Dendritic cell treated with granulocyte-macrophage colony-stimulating factor and Interleukin-4, amounts not matched to agents 40 ng/mL and 50 ng/mL, for 4 days (primary cell): ENCODE measurements around the gene POC1A.
"Not testable (repeated sequence)": the region's sequence is repeated elsewhere in the genome, so short reads cannot be mapped to it uniquely, and the experiment has no call there.

Experiments
- H3K27ac Mint-ChIP-seq: one replicate; pipeline ENCODE4 v1.8.0; 2022; ENCODE audit warnings: mild to moderate bottlenecking, mixed read lengths
- H3K27me3 Mint-ChIP-seq: one replicate; pipeline ENCODE4 v1.8.0; 2022; ENCODE audit warnings: mild to moderate bottlenecking, mixed read lengths
- H3K36me3 Mint-ChIP-seq: one replicate; pipeline ENCODE4 v1.8.0; 2022; ENCODE audit warnings: low read depth, mixed read lengths
- H3K4me1 Mint-ChIP-seq: one replicate; pipeline ENCODE4 v1.8.0; 2022; ENCODE audit warnings: low read depth, mixed read lengths
- H3K4me3 Mint-ChIP-seq: one replicate; pipeline ENCODE4 v1.8.0; 2022; ENCODE audit warnings: mild to moderate bottlenecking, moderate library complexity, mixed read lengths
- H3K9me3 Mint-ChIP-seq: one replicate; pipeline ENCODE4 v1.8.0; 2022; ENCODE audit warnings: mixed read lengths
- intact Hi-C: fragments of 100-400 bp; cut with micrococcal nuclease; formaldehyde crosslinking; loops from one replicate; pipeline ENCODE4 v1.15.0; 2022

Gene POC1A

DNA sequence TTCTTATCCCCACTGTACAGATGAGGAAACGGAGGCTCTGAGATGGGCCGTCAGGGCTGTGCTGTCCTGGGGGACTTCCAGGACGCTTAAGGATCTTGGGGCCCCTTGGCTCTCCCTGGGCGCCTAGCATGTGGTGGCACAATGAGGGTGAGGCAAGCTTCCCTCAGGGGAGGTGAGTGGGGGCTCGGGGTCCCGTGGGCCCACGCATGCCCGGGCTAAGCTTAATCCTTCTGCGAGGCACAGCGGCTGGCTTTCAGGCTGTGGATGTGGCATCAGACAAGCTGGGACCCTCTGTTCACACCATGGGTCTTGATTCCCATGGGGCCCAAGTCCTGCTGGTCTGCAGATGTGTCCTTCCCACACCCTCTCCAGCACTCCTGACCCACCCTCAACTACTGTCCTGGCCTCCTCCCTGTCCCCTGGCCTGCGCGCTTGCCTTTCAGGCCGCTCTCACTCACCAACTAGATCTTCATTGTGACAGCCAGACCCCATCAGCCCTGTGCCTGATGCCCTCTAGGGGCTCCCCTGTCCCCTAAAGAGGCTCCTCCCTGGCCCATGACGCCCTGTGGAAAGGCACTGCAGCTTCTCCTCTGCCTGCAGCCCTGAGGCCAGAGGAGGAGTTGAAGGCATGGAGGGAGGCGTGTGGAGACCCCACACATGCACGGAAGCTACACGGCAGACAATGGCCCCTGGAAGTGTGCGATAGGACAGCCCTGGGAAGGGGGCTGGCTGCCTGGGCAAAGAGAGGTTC lies 109.2 kb downstream of the POC1A start:
- intact Hi-C loops: no loop called here
- Mint-ChIP-seq H3K36me3 (peaks cover 23% of the 10 kb centered on the region), H3K4me3 (no peak overlapping the region), H3K9me3 (no peaks in the 10 kb centered on the region), H3K27ac (peak overlapping the region; percentile 5), H3K27me3 (peaks cover 8% of the 10 kb centered on the region), H3K4me1 (peaks cover 14% of the 10 kb centered on the region)

DNA sequence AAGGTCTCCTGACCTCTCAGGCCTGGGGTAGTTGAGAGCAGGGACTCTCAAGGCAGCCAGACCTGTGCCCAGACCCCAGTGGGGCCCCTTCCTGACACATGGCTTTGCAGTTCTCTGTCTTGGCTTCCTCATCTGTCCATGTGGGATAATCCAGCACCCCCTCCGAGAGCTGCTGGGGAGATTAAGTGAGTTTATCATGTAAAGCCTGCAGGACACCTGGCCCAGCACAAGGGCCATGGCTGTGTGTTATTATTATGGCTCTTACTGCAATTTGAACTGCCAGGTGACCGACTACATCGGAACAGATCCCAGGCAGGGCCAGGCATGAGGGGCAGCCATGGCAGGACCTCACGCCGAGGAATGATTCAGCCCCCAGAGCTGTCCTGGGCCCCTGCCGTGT lies 110.5 kb downstream of the POC1A start:
- Mint-ChIP-seq H3K9me3 (no peaks in the 10 kb centered on the region), H3K27me3 (peaks cover 8% of the 10 kb centered on the region), H3K27ac (peak overlapping the region; percentile 5), H3K4me1 (peaks cover 7% of the 10 kb centered on the region), H3K4me3 (no peak overlapping the region), H3K36me3 (peaks cover 11% of the 10 kb centered on the region)
- intact Hi-C loops: no loop called here

DNA sequence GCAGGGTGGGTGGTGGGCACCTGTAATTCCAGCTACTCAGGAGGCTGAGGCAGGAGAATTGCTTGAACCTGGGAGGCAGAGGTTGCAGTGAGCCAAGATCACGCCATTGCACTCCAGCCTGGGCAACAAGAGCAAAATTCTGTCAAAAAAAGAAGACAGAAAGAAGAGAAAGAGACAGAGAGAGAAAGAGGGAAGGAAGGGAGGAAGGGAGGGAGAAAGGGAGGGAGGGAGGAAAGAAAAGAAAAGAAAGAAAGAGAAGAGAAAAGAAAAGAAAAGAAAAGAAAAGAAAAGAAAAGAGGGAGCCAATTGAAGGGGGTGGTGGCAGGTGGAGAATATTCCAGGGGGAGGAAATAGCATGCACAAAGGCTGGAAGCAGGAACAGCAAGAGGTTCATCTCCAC lies 111.2 kb downstream of the POC1A start:
- peak overlapping the region; percentile 13 for H3K27ac Mint-ChIP-seq
- H3K36me3 Mint-ChIP-seq, intact Hi-C loops, H3K27me3 Mint-ChIP-seq, H3K4me3 Mint-ChIP-seq, H3K9me3 Mint-ChIP-seq, H3K4me1 Mint-ChIP-seq: not testable (repeated sequence)

DNA sequence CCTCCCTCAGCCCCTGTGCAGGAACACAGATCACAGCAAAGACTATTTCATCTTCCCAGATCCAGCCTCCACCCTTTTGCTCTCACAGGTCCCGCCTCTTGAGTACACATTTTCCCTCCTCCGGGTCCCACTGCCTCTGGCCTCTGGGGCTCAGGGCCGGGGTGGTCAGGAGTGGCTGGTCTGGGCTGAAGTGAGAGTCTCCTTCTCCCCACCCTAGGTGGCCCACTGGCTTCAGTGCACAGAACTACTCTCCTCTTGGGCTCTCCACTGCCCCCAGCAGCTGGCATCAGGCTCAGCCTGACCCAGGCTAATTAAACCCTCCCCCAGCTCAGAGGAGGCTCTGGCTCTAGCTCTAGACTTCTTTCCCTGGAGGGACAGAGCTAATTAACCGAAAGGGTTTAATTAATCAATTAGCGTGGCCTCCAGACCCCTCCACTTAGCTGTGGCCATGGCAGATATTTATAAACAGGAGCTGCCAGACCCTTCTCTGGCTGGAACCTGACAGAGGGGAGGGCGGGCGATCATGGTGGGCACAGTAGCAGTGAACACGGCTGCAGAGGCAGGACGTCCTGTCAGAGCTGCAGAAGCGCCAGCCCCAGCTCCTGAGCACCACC lies 113.0 kb downstream of the POC1A start:
- Mint-ChIP-seq H3K4me3 (no peak overlapping the region), H3K9me3 (no peaks in the 10 kb centered on the region), H3K36me3 (no peaks in the 10 kb centered on the region), H3K4me1 (no peaks in the 10 kb centered on the region), H3K27me3 (peaks cover 8% of the 10 kb centered on the region), H3K27ac (peak overlapping the region; percentile 6)
- intact Hi-C loops: no loop called here

DNA sequence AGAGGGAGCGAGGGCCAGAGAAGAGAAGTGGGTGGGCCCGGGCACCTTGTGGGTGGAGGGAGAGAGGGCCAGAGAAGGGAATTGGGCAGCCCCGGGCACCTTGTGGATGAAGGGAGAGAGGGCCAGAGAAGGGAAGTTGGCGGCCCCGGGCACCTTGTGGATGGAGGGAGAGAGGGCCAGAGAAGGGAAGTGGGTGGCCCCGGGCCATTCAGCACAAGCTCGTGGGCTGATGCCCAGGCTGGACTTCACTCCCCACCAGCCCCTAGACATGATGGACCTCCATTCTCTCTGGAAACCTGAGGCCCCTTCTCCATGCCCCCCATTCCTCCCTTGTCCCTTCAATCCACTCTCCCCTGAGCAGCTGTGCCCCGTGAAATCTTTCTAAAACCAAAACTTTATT lies 113.6 kb downstream of the POC1A start:
- Mint-ChIP-seq H3K36me3 (no peaks in the 10 kb centered on the region), H3K4me1 (no peaks in the 10 kb centered on the region), H3K27ac (no peak overlapping the region), H3K27me3 (peaks cover 10% of the 10 kb centered on the region), H3K9me3 (no peaks in the 10 kb centered on the region), H3K4me3 (no peak overlapping the region)
- intact Hi-C loops: no loop called here

DNA sequence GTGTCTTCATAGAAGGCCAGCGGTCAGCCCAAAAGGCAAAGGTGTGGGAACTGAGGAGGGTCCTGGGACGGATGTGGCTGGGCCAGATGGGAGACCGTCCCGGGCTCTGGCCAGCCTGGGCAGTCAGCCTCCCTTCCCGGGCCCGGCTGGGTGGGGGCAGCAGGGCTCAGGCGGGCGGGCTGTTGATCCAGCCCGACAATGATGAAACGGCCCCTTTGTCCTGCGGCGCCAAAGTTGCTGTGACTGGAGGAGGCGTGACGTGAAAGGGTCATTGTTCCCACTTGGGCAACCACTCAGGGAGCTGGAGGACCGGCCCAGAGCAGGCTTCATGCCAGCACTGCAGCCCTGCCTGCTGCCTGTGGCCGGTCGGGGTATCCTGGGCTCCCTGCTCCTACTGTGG lies 114.4 kb downstream of the POC1A start:
- H3K4me3 Mint-ChIP-seq: no peak overlapping the region
- H3K27ac Mint-ChIP-seq: no peak overlapping the region
- H3K36me3 Mint-ChIP-seq: no peaks in the 10 kb centered on the region
- intact Hi-C loops: no loop called here
- H3K9me3 Mint-ChIP-seq: no peaks in the 10 kb centered on the region
- no peaks in the 10 kb centered on the region for H3K4me1 Mint-ChIP-seq
- H3K27me3 Mint-ChIP-seq: peaks cover 10% of the 10 kb centered on the region

DNA sequence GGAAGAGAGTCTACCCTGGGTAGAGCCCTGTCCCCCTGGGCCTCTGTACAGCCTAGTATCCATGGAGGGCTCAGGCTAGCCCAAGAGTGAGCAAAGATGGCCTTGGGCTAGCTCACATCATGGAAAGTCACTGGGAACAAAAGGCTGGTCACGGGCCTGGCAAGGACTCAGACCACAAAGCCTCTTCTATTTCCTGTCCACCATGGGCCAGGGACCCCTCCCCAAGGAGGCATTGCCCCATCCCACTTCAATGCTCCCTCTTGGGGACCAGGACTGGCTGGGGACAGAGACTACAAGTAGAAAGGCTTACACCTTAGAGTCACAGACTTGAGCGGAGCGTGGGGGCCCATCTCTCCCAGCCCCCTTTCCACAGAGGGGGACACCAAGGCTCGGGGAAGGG lies 114.8 kb downstream of the POC1A start:
- Mint-ChIP-seq H3K4me3 (no peak overlapping the region), H3K4me1 (no peaks in the 10 kb centered on the region), H3K36me3 (no peaks in the 10 kb centered on the region), H3K9me3 (no peaks in the 10 kb centered on the region), H3K27me3 (peaks cover 10% of the 10 kb centered on the region), H3K27ac (no peak overlapping the region)
- intact Hi-C loops: no loop called here

DNA sequence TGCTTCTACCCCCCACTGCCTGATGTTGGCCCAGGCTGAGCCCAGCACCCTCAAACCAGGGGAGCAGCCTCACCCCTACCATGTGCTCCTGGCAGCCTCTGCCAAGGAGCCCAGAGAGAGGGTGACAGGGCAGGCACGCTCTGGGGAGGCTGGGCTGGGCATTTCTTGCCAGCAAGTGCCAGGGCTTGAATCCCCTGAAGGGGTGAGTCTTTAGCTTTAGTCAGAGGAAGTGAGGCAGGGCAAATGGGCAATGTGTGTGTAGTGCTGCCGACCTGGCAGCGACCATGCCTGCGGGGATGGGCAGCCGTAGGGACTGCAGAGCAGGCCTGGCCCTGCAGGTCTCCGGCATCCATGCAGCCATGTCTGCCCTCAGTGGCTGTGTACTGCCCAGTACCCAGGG lies 116.0 kb downstream of the POC1A start:
- H3K27ac Mint-ChIP-seq: no peak overlapping the region

DNA sequence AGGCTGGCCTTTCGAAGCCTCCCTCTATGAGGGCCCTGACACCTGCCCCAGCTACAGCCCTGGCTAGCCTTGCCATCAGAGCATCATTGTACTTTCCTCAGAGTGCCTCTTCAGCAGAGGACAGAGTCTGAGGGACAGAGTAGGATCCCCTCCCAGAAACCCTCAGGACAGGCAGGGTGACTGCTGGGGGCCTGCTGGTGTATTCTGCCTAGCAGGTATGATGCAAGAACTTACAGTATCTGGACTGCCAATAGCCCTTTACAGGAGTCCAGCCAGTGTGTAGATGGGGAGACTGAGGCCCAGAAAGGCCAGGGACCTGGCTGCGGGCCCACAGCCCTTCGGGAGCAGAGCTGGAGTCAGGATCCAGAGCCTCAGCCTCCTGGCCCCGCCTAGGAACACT lies 116.9 kb downstream of the POC1A start:
- H3K27me3 Mint-ChIP-seq: peaks cover 10% of the 10 kb centered on the region
- no peaks in the 10 kb centered on the region for H3K36me3 Mint-ChIP-seq
- no peak overlapping the region for H3K4me3 Mint-ChIP-seq
- H3K4me1 Mint-ChIP-seq: peaks cover 4% of the 10 kb centered on the region
- H3K9me3 Mint-ChIP-seq: no peaks in the 10 kb centered on the region
- intact Hi-C loops: no loop called here
- H3K27ac Mint-ChIP-seq: no peak overlapping the region

More for the DNA sequence above, 116.0 kb downstream of the POC1A start:
- intact Hi-C loops: no loop called here
- Mint-ChIP-seq H3K27me3 (peaks cover 10% of the 10 kb centered on the region), H3K4me3 (no peak overlapping the region), H3K9me3 (no peaks in the 10 kb centered on the region), H3K36me3 (no peaks in the 10 kb centered on the region), H3K4me1 (no peaks in the 10 kb centered on the region)

DNA sequence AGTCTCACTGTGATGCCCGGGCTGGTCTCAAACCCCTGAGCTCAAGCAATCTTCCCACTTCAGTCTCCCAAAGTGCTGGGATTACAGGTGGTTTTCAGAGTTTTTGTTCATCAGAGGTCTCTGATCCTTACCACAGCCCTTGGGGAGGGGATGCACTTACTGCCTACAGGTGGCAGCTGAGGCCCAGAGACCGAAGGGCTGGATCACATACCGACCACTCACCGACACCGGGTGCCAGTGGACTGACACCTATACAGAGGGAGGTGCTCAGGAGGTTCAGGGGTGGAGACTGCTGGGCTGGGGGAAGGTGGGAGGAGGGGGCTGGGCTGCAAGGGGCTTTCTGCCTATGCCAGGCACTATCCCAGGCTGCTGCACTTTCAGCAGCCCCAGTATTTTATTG lies 117.4 kb downstream of the POC1A start:
- Mint-ChIP-seq H3K27me3 (peaks cover 7% of the 10 kb centered on the region), H3K36me3 (no peaks in the 10 kb centered on the region), H3K9me3 (no peaks in the 10 kb centered on the region), H3K4me1 (peaks cover 7% of the 10 kb centered on the region), H3K4me3 (no peak overlapping the region), H3K27ac (no peak overlapping the region)
- intact Hi-C loops: no loop called here

DNA sequence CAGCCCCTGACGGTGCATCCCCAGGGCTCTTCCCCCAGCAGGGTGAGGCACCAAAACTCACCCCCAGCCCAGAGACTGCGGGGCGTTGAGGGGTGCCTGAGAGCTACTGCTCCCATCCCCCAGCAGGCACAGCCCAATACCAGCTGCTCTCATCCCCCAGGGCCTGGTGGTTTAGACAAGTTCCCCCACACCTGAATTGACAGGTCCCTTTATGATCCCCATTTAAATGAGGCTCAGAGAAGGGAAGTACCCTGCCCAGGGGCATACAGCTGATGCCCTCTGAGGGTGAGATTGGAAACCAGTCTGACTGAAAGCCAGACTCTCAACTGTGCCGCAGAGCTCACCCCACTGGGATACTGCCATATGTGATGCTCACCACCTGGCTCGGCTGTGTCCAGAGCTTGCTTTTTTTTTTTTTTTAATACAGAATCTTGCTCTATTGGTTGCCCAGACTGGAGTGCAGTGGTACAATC lies 118.0 kb downstream of the POC1A start:
- peaks cover 5% of the 10 kb centered on the region for H3K27me3 Mint-ChIP-seq
- H3K27ac Mint-ChIP-seq: no peak overlapping the region
- no peaks in the 10 kb centered on the region for H3K9me3 Mint-ChIP-seq
- no peak overlapping the region for H3K4me3 Mint-ChIP-seq
- H3K4me1 Mint-ChIP-seq: peaks cover 7% of the 10 kb centered on the region
- intact Hi-C loops: no loop called here
- no peaks in the 10 kb centered on the region for H3K36me3 Mint-ChIP-seq

DNA sequence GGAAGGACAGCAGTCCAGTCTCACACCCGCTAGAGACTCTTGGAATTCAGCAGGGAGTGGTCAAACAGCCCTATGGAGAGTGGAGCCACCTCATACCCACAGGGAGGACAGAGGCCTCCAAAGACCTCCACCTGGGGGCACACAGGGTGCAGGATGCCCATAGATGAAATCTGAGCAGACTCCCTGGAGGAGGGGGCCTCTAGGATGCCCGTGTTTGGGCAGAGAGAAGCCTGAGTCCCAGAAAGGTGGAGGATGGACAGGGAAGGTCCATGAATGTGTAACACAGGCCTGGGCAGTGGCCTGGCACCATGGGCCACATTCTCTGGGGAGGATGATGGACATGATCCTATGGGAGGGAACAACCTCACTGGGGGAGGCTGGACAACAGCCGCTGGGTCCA lies 119.6 kb downstream of the POC1A start:
- Mint-ChIP-seq H3K9me3 (no peaks in the 10 kb centered on the region), H3K36me3 (no peaks in the 10 kb centered on the region), H3K27ac (no peak overlapping the region), H3K4me1 (peaks cover 7% of the 10 kb centered on the region), H3K4me3 (no peak overlapping the region), H3K27me3 (peaks cover 2% of the 10 kb centered on the region)
- intact Hi-C loops: no loop called here

DNA sequence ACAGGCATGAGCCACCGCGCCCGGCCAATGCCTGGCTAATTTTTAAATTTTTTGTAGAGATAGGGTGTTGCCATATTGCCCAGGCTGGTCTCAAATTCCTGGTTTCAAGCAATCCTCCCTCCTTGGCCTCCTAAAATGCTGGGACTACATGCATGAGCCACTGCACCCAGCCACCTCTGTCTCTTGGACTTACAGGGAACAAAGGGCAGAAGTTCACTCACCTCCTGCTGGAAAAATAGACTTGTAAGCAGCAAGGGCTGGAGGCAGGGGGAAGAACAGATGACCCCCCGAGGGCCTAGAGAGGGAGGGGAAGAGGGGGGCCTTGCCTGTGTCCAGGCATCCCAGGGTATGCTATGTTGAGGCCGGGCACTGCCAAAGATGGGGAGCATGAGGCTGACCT lies 120.0 kb downstream of the POC1A start:
- Mint-ChIP-seq H3K36me3 (no peaks in the 10 kb centered on the region), H3K27me3 (peaks cover 2% of the 10 kb centered on the region), H3K27ac (no peak overlapping the region), H3K4me1 (peaks cover 7% of the 10 kb centered on the region), H3K9me3 (no peaks in the 10 kb centered on the region), H3K4me3 (no peak overlapping the region)
- intact Hi-C loops: no loop called here

DNA sequence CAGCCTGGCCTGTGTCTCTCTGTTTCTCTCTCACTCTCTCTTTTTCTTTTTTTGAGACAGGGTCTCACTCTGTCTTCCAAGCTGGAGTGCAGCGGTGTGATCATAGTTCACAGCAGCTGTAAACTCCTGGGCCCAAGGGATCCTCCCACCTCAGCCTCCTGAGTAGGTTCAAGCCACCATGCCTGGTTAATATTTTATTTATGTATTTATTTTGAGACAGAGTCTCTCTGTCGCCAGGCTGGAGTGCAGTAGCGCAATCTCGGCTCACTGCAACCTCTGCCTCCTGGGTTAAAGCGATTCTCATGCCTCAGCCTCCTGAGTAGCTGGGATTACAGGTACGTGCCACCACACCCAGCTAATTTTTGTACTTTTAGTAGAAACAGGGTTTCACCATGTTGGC lies 120.5 kb downstream of the POC1A start:
- intact Hi-C loops, H3K27ac Mint-ChIP-seq, H3K4me3 Mint-ChIP-seq: not testable (repeated sequence)

More for the DNA sequence above, 120.5 kb downstream of the POC1A start:
- not testable (repeated sequence) for H3K27me3 Mint-ChIP-seq, H3K4me1 Mint-ChIP-seq, H3K9me3 Mint-ChIP-seq, H3K36me3 Mint-ChIP-seq
